IPS-11a (cell line): Measurements from ENCODE around the gene BORCS8.
"Not testable (repeated sequence)": the region's sequence is repeated elsewhere in the genome, so short reads cannot be mapped to it uniquely, and the experiment has no call there.

ENCODE experiments used
- H3K4me3 ChIP-seq: one replicate; pipeline ENCODE4 v1.5.1; 2013; ENCODE audit warnings: low read depth, low read length, control low read depth

Gene BORCS8

DNA sequence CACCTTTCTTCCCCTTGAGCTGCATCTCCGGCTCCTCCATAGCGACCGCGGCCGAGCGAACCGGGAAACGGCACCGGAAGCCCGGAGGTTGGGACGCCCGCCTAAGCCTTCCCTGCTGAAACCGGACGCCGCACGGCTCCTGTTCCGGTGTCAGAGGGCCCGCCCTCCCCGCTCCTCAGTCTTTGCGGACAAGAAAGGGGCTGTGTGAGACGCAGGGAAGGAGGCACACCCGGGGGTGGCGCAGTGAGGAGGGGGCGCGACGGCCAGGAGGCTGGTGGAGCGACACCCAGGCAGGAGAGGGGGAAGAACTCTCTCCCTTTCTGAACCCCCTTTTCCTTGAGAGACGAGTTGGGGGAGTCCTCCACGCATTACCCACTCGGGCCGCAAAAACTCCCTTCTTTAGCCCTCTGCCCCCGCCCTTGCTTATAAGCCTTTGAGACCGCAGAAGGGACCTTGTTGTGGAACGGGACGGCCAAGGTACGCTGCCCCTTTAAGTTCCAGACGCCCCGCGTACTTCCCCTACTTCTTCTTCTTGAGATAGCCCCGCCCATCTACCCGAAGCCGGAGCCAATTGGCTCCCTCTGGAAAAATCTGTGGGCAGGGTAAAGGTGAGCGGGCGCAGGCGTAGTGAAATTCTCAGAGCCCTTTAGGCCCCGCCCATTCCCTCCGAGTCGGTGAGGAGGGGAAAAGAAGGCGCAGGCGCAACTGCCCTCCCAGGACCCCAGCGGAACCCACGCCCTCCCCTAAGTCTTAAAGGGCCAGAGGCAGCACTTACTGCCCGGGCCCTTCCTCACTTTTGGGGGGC is at the start of gene BORCS8, which contains the start of gene RFXANK:
BORCS8 (minus strand) TSS at position 75 of the 805 bp plus-strand sequence; CDS start at position 40, 35 bp downstream.
RFXANK (plus strand) TSS at position 181 of the 805 bp plus-strand sequence. CDS start 1,689 bp downstream, outside the sequence.
- H3K4me3 ChIP-seq, result peak within 1 kb of the TSS; percentile 96

- no peak overlapping the region for H3K4me3 ChIP-seq
These were observed 48.5 kb upstream of the BORCS8 start for GRCh38 chr19:19240476-19240875.

DNA sequence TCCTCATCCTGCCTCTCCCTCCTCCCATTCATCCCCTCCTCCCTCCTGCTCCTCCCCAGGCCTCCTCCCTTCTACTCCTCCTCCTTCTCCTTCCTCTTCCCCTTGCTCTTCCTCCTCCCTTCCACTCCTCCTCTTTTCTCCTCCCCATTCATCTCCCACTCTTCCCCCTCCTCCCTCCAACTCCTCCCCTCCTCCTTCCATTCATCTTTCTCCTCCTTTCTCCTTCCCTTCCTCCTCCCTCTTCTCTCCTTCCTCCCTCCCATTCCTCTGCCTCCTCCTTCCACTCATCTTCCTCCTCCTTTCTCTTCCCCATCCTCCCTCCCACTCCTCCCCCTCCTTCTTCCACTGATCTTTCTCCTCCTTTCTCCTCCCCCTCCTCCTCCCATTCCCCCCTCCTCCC is 47.7 kb upstream of the BORCS8 start:
- H3K4me3 ChIP-seq, result no peak overlapping the region

DNA sequence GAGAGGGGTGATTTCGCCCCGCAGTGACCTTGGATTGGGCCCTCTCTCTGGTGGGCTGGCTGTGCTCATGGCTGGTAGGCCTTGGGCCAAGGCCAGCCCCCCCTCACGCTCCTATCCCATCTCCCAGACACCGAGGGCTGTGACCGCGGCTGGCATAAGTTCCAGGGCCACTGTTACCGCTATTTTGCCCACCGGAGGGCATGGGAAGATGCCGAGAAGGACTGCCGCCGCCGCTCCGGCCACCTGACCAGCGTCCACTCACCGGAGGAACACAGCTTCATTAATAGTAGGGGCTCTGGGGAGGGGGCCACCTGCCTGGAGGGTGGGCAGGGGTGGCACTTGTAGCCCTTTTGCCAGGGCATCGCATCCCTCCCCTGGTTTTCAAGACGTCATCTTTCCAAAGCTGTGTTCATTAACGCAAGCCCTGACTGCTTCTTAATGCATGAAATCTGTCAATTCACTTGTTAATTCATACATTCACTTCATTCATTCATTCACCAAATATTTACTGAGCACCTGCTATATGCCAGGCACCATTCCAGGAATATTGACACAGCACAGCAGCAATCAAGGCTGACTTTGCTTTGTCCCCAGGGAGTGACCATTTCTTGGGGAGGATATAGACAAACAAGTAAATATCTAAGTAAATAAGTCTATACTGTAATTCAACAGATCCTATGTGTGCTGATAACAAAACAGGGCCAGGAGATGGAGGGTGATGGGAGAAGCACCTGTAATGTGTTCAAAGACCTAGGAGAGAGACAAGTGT is 46.4 kb upstream of the BORCS8 start:
- H3K4me3 ChIP-seq, result no peak overlapping the region

DNA sequence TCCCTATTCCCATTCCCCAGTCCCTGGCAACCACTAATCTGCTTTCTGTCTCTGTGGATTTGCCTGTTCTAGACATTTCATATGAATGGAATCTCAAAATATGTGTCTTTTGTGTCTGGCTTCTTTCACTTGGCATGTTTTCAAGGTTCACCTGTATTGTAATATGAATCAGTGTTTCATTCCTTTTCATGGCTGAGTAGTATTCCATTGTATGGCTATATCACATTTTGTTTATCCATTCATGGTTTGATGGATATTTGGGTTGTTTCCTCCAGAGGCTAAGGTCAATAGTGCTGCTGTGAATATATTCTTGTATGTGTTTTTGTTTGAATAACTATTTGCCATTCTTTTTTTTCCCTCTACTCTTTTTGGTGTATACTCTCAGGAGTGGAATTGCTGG is 44.2 kb upstream of the BORCS8 start:
- no peak overlapping the region for H3K4me3 ChIP-seq

DNA sequence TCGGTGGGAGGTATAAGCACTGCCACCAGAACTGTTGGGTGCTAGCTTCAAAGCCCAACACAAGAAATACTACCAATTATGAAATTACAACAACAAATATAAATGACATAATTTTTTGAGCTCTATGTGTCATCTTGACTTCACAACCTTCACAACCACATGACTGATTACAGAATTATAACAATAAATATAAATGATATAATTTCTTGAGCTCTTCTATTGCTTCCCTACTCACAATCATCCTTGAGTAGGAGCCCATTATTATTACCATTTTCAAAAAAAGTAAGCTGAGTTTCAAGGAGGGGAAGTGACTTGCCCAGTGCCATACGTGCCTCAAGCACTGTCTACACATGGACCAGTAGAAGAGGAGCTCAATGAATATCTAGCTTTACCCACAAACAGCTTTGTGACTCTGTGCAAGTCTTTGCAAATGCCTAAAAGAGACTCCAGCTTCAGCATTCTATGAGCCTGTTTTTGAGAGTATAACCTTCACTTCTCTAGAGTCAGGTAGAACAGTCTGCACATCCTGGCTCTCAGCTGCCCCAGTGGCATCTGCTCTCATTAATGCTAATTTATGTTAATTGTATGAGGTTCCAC is 42.4 kb upstream of the BORCS8 start:
- H3K4me3 ChIP-seq, result no peak overlapping the region

GRCh38 chr19:19232261-19232721 is 40.3 kb upstream of the BORCS8 start:
- no peak overlapping the region for H3K4me3 ChIP-seq

DNA sequence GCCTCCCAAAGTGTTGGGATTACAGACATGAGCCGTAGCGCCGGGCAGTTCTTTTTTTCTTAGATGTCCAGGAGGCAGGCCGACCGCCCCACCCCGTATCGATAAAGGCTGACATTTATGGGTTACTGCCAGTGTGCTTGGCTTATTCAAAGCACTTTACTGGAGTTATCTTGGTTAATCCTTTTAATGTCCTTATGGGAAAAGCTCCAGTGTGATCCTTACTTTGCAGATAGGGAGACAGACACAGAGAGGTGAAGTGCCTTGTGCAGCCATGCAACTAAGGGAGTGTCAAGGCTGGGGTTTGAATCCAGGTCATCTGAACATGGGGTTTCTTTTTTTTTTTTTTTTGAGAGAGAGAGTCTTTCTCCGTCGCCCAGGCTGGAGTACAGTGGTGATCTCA is 39.0 kb upstream of the BORCS8 start:
- no peak overlapping the region for H3K4me3 ChIP-seq

GRCh38 chr19:19229701-19230100 is 37.7 kb upstream of the BORCS8 start:
- H3K4me3 ChIP-seq, result no peak overlapping the region

DNA sequence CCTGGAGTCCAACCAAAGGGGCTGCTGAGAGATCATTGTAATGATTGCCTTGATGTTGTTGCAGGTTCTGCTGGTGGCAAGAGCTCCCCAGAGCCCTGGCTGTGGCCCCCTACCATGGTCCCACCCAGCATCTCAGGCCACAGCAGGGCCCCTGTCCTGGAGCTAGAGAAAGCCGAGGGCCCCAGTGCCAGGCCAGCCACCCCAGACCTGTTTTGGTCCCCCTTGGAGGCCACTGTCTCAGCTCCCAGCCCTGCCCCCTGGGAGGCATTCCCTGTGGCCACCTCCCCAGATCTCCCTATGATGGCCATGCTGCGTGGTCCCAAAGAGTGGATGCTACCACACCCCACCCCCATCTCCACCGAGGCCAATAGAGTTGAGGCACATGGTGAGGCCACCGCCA is 35.3 kb upstream of the BORCS8 start:
- no peak overlapping the region for H3K4me3 ChIP-seq

DNA sequence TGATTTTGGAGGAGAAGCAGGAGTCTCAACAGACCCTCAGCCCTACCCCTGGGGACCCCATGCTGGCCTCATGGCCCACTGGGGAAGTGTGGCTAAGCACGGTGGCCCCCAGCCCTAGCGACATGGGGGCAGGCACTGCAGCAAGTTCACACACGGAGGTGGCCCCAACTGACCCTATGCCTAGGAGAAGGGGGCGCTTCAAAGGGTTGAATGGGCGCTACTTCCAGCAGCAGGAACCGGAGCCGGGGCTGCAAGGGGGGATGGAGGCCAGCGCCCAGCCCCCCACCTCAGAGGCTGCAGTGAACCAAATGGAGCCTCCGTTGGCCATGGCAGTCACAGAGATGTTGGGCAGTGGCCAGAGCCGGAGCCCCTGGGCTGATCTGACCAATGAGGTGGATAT is 34.7 kb upstream of the BORCS8 start:
- H3K4me3 ChIP-seq, result no peak overlapping the region

DNA sequence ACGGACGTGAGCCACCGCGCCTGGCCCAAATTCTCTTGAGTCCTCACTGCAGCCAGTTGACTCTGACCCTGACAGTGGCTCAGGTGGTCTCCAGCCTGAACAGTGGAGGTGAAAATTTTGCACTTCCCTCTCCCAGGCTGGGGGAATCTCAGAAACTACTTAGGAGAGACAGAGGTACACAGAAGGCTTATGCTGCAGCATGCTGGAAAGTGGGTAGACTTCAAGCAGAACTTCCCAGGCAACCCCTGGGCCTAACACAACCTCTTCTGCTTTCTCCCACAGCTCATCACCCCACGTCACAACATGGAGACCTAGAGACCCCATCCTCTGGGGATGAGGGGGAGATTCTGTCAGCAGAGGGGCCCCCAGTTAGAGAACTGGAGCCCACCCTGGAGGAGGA is 34.3 kb upstream of the BORCS8 start:
- H3K4me3 ChIP-seq, result no peak overlapping the region

- H3K4me3 ChIP-seq, result peak overlapping the region; percentile 30
These were observed 33.0 kb upstream of the BORCS8 start for GRCh38 chr19:19224852-19225494.

GRCh38 chr19:19224150-19224851 is 32.3 kb upstream of the BORCS8 start:
- H3K4me3 ChIP-seq, result no peak overlapping the region

DNA sequence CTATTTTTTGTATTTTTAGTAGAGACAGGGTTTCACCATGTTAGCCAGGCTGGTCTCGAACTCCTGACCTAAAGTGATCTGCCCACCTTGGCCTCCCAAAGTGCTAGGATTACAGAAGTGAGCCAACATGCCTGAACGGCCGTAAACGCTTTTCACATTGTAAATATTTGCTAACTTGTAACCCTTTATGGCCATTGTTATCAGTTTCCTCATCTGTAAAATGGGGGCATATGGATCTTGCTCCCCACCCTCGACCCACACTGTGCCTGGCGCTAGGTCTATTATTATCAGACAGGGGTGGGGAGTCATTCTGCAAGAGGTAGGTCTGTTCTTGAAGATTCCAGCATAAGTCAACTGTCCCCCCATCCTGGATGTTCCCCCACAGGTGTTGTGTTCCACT is 31.7 kb upstream of the BORCS8 start:
- no peak overlapping the region for H3K4me3 ChIP-seq

DNA sequence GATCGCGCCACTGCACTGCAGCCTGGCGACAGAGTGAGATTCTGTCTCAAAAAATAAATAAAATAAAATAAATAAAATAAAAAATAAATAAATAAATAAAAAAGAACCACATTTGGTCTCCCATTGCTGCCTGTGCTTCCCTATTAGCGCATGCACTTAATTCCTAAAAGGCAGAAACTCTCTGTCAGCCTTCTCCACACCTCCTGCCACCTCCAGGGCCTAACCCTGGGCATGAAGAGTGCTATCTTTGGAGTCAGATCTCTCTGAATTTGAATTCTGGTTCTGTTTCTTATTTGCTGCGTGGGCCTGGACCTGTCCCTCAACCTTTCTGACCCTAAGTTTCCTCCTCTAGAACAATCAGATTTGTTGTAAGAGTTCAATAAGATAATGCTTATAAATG is 31.1 kb upstream of the BORCS8 start:
- H3K4me3 ChIP-seq, result no peak overlapping the region

GRCh38 chr19:19221000-19221399 is 29.0 kb upstream of the BORCS8 start:
- H3K4me3 ChIP-seq, result not testable (repeated sequence)

GRCh38 chr19:19218911-19219310 is 27.0 kb upstream of the BORCS8 start:
- H3K4me3 ChIP-seq, result no peak overlapping the region

GRCh38 chr19:19217099-19217498 is 25.1 kb upstream of the BORCS8 start:
- no peak overlapping the region for H3K4me3 ChIP-seq

DNA sequence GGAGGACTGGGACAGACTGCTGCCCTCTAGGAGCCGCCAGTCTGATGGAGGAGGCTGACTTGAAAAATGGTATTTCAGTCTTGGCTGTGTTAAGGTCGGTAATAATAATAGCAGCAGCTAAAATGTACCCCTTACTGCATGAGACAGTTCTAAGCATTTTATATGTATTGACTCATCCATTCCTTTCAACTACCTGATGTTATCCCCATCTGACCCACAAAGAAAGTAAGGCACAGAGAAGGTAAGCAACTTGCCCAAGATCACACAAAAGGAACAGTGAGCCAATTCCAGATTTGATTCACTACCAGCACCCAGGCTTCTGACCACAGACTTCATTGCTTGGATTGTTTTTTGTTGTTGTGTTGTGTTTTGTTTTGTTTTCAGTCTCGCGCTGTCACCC is 23.8 kb upstream of the BORCS8 start:
- H3K4me3 ChIP-seq, result no peak overlapping the region
